ENCODE results near the gene CRYBG3.

GRCh38 chr3:97993526-97993925 lies 171.7 kb downstream of the CRYBG3 start:
- no peak for TF ChIP-seq CTCF (IDR thresholded peaks at IDR 0.05; ENCODE audit: borderline replicate concordance, extremely low read depth, low read length, poor library complexity, severe bottlenecking)
- no peak for TF ChIP-seq EZH2 (IDR thresholded peaks at IDR 0.05; ENCODE audit: borderline replicate concordance, low read depth, low read length, severe bottlenecking)
